Epithelial cell of proximal tubule (primary cell): ENCODE data around the gene SCAI. TPM values are rescaled to one million over a fixed set of nuclear protein-coding genes. Genes with fewer than 3 reads are reported as not detected.
A peak's percentile ranks its signal among the peaks of the same experiment; 100 is the strongest.

ENCODE experiments used
- DNase-seq: peaks from one replicate; pipeline ENCODE4 v3.0.0-alpha.2; 2011; ENCODE audit warnings: low read depth
- H3K4me3 ChIP-seq: 2 replicates; pipeline ENCODE4 v1.5.1; 2011; ENCODE audit warnings: low read depth, mild to moderate bottlenecking, low read length
- CTCF ChIP-seq: conservative IDR thresholded peaks from 2 replicates; pipeline ENCODE4 v1.5.1; 2012; ENCODE audit warnings: low read depth, mild to moderate bottlenecking, low read length
- total RNA-seq: library from RNA; depleted of rRNA; stranded (reverse); fragments of >200 nt; gene quantifications from 2 replicates; pipeline ENCODE4 v1.2.3, GENCODE V29; 2015

SCAI gene
- total RNA-seq, 1 donor from 2014 or later: 2.1 TPM

- DNase-seq: no peak
- H3K4me3 ChIP-seq: no peak overlapping the region
- TF ChIP-seq CTCF: no peak
Measured at GRCh38 chr9:125137200-125137599, 6.1 kb downstream of the SCAI start.

GRCh38 chr9:125134976-125135375 lies 8.4 kb downstream of the SCAI start:
- DNase-seq: no peak
- H3K4me3 ChIP-seq: no peak overlapping the region
- no peak for TF ChIP-seq CTCF

GRCh38 chr9:125133403-125134329 lies 9.7 kb downstream of the SCAI start:
- DNase-seq: no peak
- no peak overlapping the region for H3K4me3 ChIP-seq
- no peak for TF ChIP-seq CTCF

GRCh38 chr9:125131778-125132177 lies 11.6 kb downstream of the SCAI start:
- H3K4me3 ChIP-seq: no peak overlapping the region
- no peak for TF ChIP-seq CTCF
- no peak for DNase-seq

- H3K4me3 ChIP-seq: no peak overlapping the region
- no peak for TF ChIP-seq CTCF
- DNase-seq: peak; percentile 67
Measured at GRCh38 chr9:125126019-125126746, 17.1 kb downstream of the SCAI start.

GRCh38 chr9:125125523-125125922 lies 17.8 kb downstream of the SCAI start:
- no peak for TF ChIP-seq CTCF

GRCh38 chr9:125121146-125121545 lies 22.2 kb downstream of the SCAI start:
- no peak for TF ChIP-seq CTCF
- no peak for DNase-seq

More at GRCh38 chr9:125125523-125125922, 17.8 kb downstream of the SCAI start:
- no peak for DNase-seq
- no peak overlapping the region for H3K4me3 ChIP-seq

More at GRCh38 chr9:125121146-125121545, 22.2 kb downstream of the SCAI start:
- H3K4me3 ChIP-seq: no peak overlapping the region
